NCI-H2171 (cell line): Measurements from ENCODE around the gene VDAC2.
A peak's percentile ranks its signal among the peaks of the same experiment; 100 is the strongest.
"Not testable (repeated sequence)": the region's sequence is repeated elsewhere in the genome, so short reads cannot be mapped to it uniquely, and the experiment has no call there.

Source experiments
- DNase-seq: peaks from one replicate; lab custom pipeline; 2025; lab: John Stamatoyannopoulos, UW

The VDAC2 gene, protein sequence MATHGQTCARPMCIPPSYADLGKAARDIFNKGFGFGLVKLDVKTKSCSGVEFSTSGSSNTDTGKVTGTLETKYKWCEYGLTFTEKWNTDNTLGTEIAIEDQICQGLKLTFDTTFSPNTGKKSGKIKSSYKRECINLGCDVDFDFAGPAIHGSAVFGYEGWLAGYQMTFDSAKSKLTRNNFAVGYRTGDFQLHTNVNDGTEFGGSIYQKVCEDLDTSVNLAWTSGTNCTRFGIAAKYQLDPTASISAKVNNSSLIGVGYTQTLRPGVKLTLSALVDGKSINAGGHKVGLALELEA

DNA sequence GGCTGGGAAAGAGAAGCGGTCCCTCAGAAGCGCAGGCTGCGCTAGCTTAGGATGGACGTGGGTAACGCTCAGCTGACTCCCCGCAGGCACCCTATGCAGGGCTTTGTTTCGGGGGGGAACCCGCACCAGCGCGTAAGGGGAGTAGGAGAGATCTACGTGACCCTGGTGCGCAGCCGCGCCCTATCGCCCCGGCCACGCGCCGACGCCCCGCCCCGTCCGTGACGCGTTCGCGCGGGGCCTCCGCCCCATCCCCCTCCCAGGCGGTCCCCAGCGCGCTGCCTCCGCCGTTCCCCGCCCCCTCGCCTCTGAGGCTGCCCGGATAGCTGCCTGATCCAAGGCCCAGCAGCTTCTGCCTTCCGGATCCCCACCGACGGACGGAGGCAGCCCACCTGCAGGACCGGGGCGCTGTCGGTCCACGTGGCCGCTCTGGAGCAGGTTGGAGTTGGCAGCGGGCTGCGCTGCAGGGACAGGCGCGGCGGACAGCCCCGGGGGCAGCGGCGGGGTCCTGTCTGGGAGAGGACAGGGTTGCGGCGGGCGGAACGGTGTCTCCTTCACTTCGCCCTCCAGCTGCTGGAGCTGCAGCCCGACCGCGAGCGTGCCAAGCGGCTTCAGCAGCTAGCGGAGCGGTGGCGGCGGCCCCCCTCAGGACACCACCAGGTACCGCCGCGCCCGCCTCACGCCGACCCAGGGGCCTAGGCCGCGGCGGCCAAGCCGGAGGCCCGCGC lies at the start of gene VDAC2:
Gene VDAC2 (plus strand): TSS at position 515 of the 725 bp plus-strand sequence. CDS start 363 bp downstream, outside the sequence.
- DNase-seq: peak; percentile 84

DNA sequence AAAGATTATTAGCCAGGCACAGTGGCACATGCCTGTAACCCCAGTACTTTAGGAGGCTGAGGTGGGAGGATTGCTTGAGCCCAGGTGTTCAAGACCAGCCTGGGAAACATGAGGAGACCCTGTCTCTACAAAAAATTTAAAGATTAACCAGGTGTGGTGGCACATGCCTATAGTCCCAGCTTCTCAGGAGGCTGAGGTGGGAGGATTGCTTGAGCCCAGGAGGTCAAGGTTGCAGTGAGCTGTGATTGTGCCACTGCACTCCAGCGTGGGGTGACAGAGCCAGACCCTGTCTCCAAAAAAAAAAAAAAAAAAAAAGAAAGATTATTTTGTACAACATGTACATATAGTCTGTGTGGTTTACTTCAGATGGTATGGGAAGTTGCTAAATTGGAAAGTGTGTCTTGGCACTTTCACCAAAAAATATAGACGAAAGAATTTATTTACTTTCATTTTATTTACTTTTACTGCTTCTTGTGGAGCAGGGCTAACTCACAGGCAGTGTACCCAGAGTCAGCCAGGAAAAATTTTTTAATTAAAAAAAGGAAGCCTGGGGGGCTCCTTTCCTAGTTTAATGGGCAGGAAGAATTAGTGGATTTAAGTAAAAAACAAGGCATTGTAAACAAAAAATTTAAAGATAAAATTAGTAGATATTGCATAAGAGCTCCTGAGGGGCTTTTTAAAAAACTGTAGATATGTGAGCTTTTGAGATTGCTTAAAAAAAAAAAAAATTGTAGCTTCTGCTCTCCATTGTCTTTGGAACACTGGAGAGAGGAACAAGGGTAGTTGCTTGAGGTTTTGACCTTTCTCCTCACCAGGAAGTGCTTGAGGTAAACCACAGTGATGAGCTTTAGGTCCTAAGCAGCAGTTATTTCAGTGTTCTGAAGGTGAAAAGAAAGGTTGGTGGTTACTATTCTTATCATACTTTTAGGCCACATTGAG lies 44.6 kb upstream of the VDAC2 start:
- DNase-seq: no peak

DNA sequence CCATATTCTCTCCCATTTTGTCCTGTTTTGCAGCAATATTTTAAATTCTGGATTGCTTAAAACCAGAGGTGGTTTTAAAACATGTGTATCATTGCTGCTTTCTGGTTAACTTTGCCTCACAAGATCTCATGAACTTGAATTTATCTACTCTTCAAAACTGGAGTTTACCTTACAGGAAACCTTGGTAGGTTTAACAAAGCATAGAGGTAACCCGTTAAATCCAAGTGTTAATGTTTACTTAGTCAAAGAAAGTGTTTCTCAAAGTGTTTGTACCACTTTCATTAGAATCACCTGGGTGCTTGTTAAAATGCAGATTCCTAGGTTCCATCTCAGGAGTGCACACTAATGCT lies 44.0 kb upstream of the VDAC2 start:
- DNase-seq: no peak

DNA sequence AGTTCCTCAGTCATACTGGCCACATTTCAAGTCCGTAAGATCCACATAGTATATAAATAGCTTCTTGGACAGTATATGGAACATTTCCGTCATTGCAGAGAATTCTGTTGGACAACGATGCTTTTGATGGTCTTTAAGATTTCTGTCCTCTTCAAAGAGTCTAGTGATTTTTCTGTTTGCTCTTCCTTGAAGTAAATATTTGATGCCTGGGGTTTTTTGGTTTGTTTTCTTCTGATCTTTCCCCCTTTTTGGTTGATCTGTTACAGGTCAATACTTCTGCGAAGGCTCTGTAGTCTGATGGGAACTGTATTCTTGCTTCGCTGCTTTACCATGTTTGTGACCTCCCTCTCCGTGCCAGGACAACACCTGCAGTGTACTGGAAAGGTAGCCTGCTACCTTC lies 42.3 kb upstream of the VDAC2 start:
- no peak for DNase-seq

DNA sequence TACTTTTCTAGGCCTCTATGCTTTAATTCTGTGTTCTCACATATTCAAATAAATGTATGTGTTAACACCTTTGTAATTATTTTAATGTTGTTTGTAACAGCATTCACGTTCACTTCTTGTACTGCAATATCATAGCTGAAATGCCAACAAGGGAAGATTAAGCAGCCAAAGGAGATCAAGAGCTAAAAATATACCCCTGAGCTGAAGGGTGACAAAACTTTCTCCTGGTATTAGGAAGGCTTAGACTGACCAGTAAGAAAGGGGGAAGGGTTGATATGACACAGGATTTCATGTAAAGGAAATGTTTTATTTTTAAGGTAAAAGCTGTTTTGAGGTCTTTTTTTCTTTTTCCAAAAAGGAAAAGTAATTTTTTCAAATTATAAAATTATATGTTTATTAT lies 40.4 kb upstream of the VDAC2 start:
- DNase-seq: no peak

DNA sequence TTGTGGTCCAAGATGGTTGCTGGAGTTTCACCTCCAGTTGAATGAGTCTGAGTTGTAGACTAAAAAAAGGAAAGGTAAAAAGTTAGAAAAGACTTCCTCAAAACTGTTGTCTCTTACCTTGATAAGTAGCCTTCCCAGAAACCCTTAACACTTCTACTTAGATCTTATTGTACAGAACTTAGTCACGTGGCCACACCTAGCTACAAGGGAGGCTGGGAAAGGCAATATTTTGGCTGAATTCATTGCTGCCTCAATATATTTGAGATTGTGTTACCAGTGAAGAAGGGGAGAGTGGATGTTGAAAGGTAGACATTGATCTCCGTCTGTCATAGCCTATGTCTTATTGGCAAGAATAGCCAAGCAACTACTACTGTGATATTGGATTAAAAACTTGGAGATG lies 35.5 kb upstream of the VDAC2 start:
- no peak for DNase-seq

DNA sequence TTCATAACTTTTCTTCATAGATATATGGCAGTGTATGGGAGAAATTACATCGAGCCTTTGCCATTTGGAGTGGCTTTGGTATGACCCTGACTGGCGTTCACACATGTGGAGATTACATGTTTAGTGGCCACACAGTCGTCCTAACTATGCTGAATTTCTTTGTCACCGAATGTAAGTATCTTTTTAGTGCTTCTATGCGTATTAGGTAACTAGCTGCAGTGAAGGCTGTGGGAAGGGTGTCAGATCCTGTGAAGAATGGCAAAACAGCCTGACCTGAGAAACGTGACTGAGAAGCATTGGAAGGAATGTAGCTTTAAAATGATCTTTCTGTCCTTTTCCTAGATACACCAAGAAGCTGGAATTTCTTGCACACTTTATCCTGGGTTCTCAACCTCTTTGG lies 34.5 kb upstream of the VDAC2 start:
- DNase-seq: no peak

DNA sequence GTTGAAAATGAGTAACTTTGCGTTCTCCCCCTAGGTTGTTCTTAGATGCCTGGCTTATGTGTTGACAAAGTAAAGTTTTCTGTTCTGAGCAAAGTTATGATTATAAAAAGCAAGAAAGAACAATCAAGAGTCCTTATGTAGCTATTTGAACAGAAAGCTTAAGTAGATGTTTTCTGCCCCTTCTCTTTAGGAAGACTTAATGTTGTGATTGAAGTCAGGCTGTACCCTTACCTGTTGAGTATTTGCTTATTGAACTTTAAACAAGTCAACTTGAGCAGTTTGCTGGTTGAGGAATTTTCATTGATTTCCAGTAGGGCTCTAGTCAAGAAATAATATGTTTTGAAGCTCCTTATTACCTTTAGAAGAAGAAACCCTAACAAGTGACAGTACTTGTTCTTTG lies 33.9 kb upstream of the VDAC2 start:
- no peak for DNase-seq

DNA sequence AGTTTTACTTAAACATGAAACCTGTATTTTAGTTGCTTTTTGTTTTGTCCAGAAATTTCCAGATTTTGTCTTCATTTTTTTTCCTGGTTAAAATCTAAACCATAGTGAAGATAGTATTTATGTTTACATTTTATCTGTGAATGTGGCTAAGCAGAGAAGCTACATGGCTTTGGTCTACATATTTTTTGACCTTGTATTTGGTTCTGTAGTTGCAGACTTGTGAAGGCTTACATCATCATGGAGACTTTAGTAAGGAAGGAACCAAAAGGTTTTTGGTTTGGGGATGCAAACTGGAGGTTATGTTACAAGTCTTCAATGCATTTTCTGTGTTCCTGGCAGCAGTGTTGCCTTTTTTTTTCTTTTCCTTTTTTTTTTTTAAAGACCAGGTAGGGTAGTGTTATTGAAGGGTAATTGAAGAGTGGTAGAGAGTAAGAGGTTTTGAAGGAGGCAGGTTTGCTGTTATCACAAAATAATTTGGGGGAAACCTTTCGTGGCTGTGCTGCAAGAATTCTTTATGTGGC lies 30.9 kb upstream of the VDAC2 start:
- no peak for DNase-seq

DNA sequence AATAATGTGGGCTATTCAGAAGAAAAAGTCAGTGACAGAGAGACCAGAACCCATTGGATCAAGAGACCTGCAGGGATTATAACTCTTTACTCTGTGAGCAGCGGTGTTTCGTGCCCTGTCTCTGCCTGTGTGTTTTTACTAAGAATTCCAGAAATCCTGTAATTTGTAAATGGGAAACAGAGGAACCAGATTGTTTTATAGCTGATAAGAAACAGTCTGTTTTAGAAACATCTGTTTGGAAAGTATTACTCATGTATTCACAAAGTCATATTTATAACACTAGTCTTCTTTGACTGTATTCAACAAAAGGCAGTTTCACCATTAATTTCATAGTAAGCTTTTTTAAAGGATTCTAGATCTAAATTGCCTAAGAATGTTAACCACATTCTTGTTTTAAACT lies 30.0 kb upstream of the VDAC2 start:
- no peak for DNase-seq

DNA sequence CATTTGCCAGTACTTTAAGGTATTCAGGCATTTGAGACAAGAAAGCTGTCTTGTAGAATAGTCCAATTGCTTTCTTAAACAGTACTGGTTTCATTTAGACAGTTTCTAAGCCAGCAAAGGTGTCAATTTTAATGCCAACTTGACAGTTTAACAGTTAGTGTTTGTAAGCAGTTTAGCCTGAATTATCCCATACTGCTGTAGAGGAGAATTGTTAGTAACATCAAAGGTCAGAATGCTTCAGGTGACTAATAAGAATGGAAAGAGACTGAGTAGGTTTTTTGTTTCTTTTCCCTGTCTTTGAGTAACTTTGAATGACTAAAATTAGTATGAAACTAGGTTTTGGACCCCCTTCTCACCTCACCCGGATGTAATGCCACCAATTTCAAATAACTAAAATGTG lies 29.5 kb upstream of the VDAC2 start:
- DNase-seq: no peak

DNA sequence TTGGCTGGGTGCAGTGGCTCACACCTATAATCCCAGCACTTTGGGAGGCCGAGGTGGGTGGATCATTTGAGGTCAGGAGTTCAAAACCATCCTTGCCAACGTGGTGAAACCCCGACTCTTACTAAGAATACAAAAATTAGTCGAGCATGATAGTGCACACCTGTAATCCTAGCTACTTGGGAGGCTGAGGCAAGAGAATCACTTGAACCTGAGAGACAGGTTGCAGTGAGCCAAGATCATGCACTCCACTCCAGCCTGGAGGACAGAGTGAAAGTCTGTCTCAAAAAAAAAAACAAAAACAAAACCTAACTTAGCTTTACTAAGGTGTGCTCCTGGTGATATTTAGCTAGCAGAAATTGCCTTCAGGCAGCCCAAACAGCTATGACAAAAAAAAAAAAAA lies 24.3 kb upstream of the VDAC2 start:
- no peak for DNase-seq

DNA sequence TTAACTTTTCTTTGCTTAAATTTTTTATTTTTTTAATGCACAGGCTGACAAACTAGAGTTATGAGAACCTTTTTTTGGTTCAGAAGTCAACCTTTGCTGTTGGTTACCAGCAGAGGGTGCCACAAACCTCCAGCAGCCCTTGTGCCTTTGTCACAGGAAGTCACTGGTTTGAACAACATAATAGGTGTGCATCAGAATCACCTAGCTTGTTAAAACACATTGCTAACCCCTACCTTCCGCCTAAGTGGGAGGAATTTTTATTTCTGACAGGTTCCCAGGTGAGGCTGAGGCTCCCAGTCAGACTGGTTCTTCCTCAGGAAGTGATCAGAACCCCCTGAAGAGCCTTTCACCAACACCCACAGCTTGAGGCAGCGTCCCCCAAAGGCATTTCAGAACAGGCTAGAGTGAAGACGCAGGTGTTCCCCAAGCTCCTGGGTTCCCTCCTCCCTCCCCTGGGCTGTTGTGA lies 22.6 kb upstream of the VDAC2 start:
- DNase-seq: peak; percentile 12

DNA sequence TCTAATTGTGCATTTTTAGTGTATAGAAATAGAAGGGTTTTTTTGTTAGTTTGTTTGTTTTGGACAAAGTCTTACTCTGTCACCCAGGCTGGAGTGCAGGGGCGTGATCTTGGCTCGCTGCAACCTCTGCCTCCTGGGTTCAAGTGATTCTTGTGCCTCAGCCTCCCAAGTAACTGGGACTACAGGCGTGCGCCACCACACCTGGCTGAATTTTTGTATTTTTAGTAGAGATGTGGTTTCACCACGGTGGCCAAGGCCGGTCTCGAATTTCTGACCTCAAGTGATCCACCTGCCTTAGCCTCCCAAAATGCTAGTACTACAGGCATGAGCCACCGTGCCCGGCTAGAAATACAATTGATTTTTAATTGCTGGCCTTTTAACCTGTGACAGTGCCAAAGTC lies 22.1 kb upstream of the VDAC2 start:
- not testable (repeated sequence) for DNase-seq

DNA sequence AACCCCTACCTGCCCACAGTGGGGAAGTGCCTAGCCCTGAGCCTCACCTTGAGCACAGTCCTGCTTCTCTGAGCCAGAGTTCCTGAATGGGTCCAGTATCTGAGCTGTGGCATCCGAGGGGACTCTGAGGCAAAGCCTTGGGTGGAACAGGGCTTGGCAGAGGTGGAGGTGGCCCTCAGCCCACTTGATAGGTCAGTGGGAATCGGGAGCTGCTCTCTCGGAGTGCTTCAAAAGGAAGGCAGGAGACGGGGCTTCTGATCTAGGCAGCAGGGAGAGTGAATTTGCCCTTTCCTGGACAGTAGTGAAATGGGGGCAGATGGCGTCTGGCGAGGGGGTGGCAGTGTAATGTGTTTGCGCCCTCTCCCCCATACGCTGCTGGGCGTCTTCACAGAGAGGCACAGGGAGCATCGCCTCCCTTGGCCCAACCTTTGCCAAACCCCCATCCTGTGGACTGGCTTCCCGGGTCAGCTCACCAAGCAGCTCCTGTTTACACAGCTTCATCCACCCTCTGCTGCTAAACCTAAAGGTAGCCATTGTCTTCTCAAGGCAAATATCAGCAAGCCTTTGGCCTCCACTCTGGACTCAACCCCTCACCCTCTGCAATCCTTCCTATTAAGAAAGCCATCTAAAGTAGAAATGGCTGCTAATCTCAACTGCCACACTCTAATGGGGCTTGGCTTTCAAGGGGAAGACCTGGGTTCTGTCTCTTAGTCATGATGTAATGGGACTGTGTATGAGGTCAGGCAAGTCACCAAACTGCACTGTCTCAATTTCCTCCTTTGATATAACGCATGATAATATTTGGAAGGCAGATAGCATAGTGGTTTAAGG lies 21.1 kb upstream of the VDAC2 start:
- no peak for DNase-seq

DNA sequence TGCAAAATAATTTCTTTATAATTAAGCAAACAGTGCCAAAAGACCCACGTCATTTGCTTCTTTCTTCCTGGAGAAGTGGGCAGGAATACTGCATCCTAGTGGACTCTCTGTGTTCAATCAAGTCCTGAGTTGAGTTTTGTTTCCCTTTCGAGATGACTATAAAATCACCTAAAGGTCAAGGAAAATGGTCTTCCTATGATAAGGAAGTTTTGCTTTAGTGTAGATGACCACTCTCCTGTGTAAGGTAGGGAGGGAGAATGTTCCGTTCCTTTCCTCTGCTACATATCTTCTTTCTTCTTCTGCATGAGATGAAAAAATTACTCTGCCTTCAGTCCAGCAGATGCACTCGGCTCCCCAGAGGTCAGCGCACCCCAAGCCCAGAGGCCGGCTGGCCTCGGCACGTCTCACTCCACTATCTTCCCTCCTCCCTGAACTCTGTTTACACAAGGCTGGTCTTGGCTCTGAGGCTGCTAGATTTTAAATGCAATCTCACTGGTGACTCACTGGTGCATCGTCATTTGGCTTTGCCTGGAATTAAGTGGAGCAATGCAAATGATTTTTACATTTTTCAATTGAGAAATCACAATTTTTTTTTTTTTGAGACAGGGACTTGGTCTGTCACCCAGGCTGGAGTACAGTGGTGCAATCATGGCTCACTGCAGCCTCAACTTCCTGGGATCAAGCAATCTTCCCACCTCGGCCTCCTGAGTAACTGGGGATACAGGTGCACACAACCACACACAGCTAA lies 18.6 kb upstream of the VDAC2 start:
- no peak for DNase-seq

DNA sequence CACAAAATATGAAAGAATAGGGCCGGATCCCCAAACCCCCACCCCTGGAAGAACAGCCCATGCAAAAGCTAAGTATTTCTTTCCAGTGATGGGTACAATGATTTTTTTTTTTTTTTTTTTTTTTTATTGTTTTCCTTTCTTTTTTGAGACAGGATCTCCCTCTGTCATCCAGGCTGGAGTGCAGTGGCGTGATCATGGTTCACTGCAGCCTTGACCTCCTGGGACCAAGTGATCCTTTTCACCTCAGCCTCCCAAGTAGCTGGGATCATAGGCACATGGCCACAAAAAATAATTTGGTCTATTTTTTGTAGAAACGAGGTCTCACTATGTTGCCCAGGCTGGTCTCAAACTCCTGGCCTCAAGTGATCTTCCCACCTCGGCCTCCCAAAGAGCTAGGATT lies 16.0 kb upstream of the VDAC2 start:
- not testable (repeated sequence) for DNase-seq

DNA sequence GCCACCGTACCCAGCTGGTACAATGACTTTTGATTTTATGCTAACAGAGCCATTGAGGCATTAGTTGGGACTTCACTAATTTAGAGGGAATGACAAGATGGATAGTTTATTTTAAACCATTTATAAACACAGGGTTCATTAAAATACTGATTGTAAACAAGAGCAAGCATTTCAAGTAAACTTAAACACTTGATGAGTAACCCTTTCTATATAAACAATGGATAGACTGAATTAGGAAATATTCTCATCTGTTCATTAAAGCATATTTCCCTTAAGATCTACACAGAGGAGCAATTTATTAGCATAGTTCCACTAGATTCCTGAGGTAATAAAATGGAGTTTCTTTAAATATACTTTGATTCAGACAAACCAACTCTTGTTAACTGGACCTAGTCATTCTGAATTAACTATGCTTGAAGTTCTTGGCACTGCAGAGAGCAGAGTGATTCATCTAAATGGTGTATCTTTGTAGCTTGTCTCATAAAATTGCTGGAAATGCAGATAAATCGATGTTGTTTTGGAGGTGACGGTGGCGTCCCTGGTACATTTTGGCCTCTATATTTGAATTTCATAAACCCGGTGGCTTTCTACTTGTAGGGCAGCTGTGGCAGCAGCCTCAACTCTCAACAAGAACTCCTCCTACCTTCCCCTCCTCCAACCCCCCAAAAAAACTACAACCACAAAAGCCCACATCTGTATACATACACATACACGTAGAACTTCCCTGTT lies 15.4 kb upstream of the VDAC2 start:
- no peak for DNase-seq

DNA sequence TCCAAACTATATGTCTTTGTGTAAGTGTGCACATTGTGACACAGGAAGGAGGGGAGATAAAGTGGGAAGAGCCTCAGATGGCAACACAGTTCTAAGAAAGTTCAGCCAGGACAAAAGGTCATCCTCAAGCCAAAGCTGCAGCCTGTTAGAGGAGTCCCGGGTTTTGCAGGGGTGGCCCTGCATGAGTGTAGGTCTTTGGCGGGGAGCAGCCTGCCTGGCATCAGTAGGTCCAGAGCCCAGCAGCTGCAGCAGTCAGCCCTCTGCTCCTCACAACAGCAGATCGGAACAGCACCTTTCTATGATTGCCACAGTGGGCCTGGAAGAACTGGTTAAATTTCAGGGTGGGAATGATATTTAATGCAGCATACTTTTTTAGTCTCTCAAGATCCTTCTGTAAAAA lies 13.5 kb upstream of the VDAC2 start:
- no peak for DNase-seq

DNA sequence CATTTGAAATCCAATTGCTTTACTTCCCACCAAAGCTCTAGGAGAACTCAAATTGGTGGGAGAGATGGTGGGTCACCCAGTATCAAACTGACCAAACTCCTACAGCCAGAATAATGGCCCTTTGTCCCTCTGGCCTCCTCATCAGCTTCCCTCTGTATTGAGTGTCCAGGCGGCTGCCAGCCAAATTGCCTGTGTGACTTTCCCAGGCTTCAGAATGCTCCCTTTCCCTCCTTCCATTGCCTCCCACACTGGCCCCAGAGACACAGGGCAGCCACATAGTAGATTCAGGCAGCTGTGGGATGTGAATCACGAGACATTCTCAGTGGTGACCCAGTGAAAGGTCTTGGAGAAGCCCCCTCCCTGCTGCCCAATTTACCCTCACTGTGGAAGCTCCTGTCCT lies 12.7 kb upstream of the VDAC2 start:
- no peak for DNase-seq
